ENCODE measurements around the gene OVAAL. TPM values are rescaled to one million over a fixed set of nuclear protein-coding genes. Genes with fewer than 3 reads are reported as not detected.

OVAAL gene
- total RNA-seq, 3 donors from 2014 or later (not counting 1 experiment from before 2014, with no cell fraction given): not detected

DNA sequence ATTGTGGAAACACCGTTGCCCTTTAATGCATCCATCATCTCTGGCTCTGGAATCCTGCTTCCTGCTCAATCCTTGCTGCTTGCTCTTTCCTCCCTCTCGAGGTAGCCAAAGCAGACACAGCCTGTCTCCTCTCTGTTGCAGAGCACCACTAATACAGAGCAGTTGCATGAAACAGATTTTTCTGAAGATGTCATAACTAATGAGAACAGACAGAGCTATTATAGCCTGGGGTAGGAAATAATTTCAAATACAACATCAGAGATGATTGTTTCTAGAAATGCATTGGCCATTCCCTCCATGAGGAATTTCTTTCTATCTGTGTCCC lies 33.1 kb upstream of the OVAAL start:
- H3K4me3 Mint-ChIP-seq: no peak overlapping the region
- H3K4me1 Mint-ChIP-seq: peaks cover 0 to 4% of the 10 kb centered on the region in 2 donors
- H3K36me3 ChIP-seq (ENCODE audit: control insufficient read depth, insufficient read depth, low read length): no peaks in the 10 kb centered on the region
- H3K27ac ChIP-seq (ENCODE audit: low read length): no peak overlapping the region
- no peaks in the 10 kb centered on the region for H3K36me3 Mint-ChIP-seq
- no peaks in the 10 kb centered on the region for H3K9me3 ChIP-seq (ENCODE audit: control insufficient read depth, insufficient read depth, low read length)
- DNase-seq (no peak), ATAC-seq (no peak)
- H3K4me1 ChIP-seq (ENCODE audit: control insufficient read depth, insufficient read depth, low read length): peaks cover 3% of the 10 kb centered on the region
- H3K27ac Mint-ChIP-seq: no peak overlapping the region
- H3K9me3 Mint-ChIP-seq: no peaks in the 10 kb centered on the region
- WGBS (ENCODE audit: insufficient coverage): 36% methylated on average over 2 of the region's 2 CpGs
- intact Hi-C loops (cut with micrococcal nuclease): no loop called here
- peaks cover 7 to 8% of the 10 kb centered on the region in 2 donors for H3K27me3 Mint-ChIP-seq (ENCODE audit: low read depth in 2 of 2)
- H3K27me3 ChIP-seq (ENCODE audit: control insufficient read depth, insufficient read depth, low read length): no peaks in the 10 kb centered on the region
- H3K4me3 ChIP-seq (ENCODE audit: low read length): no peak overlapping the region
- TF ChIP-seq, protein P1, sequence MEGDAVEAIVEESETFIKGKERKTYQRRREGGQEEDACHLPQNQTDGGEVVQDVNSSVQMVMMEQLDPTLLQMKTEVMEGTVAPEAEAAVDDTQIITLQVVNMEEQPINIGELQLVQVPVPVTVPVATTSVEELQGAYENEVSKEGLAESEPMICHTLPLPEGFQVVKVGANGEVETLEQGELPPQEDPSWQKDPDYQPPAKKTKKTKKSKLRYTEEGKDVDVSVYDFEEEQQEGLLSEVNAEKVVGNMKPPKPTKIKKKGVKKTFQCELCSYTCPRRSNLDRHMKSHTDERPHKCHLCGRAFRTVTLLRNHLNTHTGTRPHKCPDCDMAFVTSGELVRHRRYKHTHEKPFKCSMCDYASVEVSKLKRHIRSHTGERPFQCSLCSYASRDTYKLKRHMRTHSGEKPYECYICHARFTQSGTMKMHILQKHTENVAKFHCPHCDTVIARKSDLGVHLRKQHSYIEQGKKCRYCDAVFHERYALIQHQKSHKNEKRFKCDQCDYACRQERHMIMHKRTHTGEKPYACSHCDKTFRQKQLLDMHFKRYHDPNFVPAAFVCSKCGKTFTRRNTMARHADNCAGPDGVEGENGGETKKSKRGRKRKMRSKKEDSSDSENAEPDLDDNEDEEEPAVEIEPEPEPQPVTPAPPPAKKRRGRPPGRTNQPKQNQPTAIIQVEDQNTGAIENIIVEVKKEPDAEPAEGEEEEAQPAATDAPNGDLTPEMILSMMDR (IDR thresholded peaks at IDR 0.05): no peak

GRCh38 chr1:180527101-180527669 lies 31.6 kb upstream of the OVAAL start:
- 91% methylated on average over 5 of the region's 5 CpGs for WGBS (ENCODE audit: insufficient coverage)
- H3K9me3 ChIP-seq (ENCODE audit: control insufficient read depth, insufficient read depth, low read length): no peaks in the 10 kb centered on the region
- no peak overlapping the region for H3K27ac ChIP-seq (ENCODE audit: low read length)
- no peak overlapping the region for H3K4me3 Mint-ChIP-seq
- DNase-seq (no peak), ATAC-seq (no peak)
- intact Hi-C loops (cut with micrococcal nuclease): no loop called here
- peaks cover 0 to 4% of the 10 kb centered on the region in 2 donors for H3K4me1 Mint-ChIP-seq
- H3K4me1 ChIP-seq (ENCODE audit: control insufficient read depth, insufficient read depth, low read length): peaks cover 3% of the 10 kb centered on the region
- H3K4me3 ChIP-seq (ENCODE audit: low read length): no peak overlapping the region
- no peaks in the 10 kb centered on the region for H3K36me3 Mint-ChIP-seq
- no peak overlapping the region for H3K27ac Mint-ChIP-seq
- no peaks in the 10 kb centered on the region for H3K27me3 ChIP-seq (ENCODE audit: control insufficient read depth, insufficient read depth, low read length)
- no peaks in the 10 kb centered on the region for H3K9me3 Mint-ChIP-seq
- peaks cover 8 to 9% of the 10 kb centered on the region in 2 donors for H3K27me3 Mint-ChIP-seq (ENCODE audit: low read depth in 2 of 2)
- TF ChIP-seq, protein P1 (IDR thresholded peaks at IDR 0.05): no peak
- no peaks in the 10 kb centered on the region for H3K36me3 ChIP-seq (ENCODE audit: control insufficient read depth, insufficient read depth, low read length)

- intact Hi-C loops (cut with micrococcal nuclease): no loop called here
- Histone ChIP-seq H3K4me3 (ENCODE audit: low read length) (no peak overlapping the region), H3K36me3 (ENCODE audit: control insufficient read depth, insufficient read depth, low read length) (no peaks in the 10 kb centered on the region), H3K9me3 (ENCODE audit: control insufficient read depth, insufficient read depth, low read length) (no peaks in the 10 kb centered on the region), H3K4me1 (ENCODE audit: control insufficient read depth, insufficient read depth, low read length) (peaks cover 3% of the 10 kb centered on the region), H3K27ac (ENCODE audit: low read length) (no peak overlapping the region), H3K27me3 (ENCODE audit: control insufficient read depth, insufficient read depth, low read length) (no peaks in the 10 kb centered on the region)
- no peaks in the 10 kb centered on the region for H3K36me3 Mint-ChIP-seq
- H3K4me3 Mint-ChIP-seq: no peak overlapping the region
- no peak overlapping the region for H3K27ac Mint-ChIP-seq
- TF ChIP-seq, protein P1 (IDR thresholded peaks at IDR 0.05): no peak
- ATAC-seq (no peak), DNase-seq (no peak)
- no peaks in the 10 kb centered on the region for H3K9me3 Mint-ChIP-seq
- WGBS (ENCODE audit: insufficient coverage): 90% methylated on average over 10 of the region's 11 CpGs
- peaks cover 8 to 25% of the 10 kb centered on the region in 2 donors for H3K27me3 Mint-ChIP-seq (ENCODE audit: low read depth in 2 of 2)
- peaks cover 0 to 4% of the 10 kb centered on the region in 2 donors for H3K4me1 Mint-ChIP-seq
Observed at GRCh38 chr1:180528868-180529470, 29.8 kb upstream of the OVAAL start.

DNA sequence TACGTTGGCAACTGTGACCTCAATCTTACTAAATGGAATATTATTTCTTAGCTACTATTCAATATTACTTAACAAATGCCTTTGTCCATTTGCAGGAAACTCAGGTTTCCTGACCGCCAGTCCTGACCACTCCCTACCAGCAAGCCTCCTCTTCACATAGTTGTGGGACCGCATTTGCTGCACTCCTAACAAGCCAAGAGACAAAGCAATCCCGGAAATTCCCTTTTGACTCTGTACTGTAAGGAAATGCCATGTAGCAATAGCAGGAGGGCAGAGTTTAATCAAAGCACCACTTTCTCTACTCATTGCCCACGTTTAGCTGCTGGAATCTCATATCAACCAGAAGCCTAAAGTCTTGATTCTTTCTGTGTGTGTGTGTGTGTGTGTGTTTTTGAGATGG lies 28.3 kb upstream of the OVAAL start:
- H3K9me3 ChIP-seq (ENCODE audit: control insufficient read depth, insufficient read depth, low read length): no peaks in the 10 kb centered on the region
- ATAC-seq (no peak), DNase-seq (no peak)
- H3K4me3 ChIP-seq (ENCODE audit: low read length): no peak overlapping the region
- intact Hi-C loops (cut with micrococcal nuclease): loop anchor here (5.0 kb wide), 1 partner anchor 332 kb away; no protein-coding TSS in a partner anchor
- Mint-ChIP-seq H3K9me3 (no peaks in the 10 kb centered on the region), H3K4me3 (no peak overlapping the region), H3K36me3 (no peaks in the 10 kb centered on the region), H3K27me3 (ENCODE audit: low read depth in 2 of 2) (peaks cover 8 to 31% of the 10 kb centered on the region in 2 donors), H3K4me1 (peaks cover 0 to 3% of the 10 kb centered on the region in 2 donors), H3K27ac (no peak overlapping the region)
- no peaks in the 10 kb centered on the region for H3K27me3 ChIP-seq (ENCODE audit: control insufficient read depth, insufficient read depth, low read length)
- WGBS (ENCODE audit: insufficient coverage): 87% methylated on average over 4 of the region's 5 CpGs
- TF ChIP-seq, protein P1 (IDR thresholded peaks at IDR 0.05): no peak
- H3K36me3 ChIP-seq (ENCODE audit: control insufficient read depth, insufficient read depth, low read length): no peaks in the 10 kb centered on the region
- no peaks in the 10 kb centered on the region for H3K4me1 ChIP-seq (ENCODE audit: control insufficient read depth, insufficient read depth, low read length)
- H3K27ac ChIP-seq (ENCODE audit: low read length): no peak overlapping the region

All from natural killer cell (primary cell).